HG02840 (cell line): ENCODE results near the gene SLC25A4.
"Not testable (repeated sequence)": the region's sequence is repeated elsewhere in the genome, so short reads cannot be mapped to it uniquely, and the experiment has no call there.

Experiments
- ATAC-seq: cut with Tn5 transposase; IDR thresholded peaks from one replicate; pipeline ENCODE4 v1.9.1; 2021; ENCODE audit warnings: mild to moderate bottlenecking, moderate library complexity, moderate number of reproducible peaks; ENCODE audit not compliant: unreplicated experiment, low FRiP score

SLC25A4 gene

GRCh38 chr4:185142912-185143600, at the start of gene SLC25A4:
SLC25A4 (plus strand) TSS chr4:185143266; CDS start chr4:185143373, 107 bp downstream.
- peak; percentile 94 for ATAC-seq

- no peak for ATAC-seq
Measured at GRCh38 chr4:185093603-185094002, 49.5 kb upstream of the SLC25A4 start.

GRCh38 chr4:185096032-185096653, 46.9 kb upstream of the SLC25A4 start:
- ATAC-seq: no peak

- no peak for ATAC-seq
Measured at GRCh38 chr4:185098474-185098873, 44.6 kb upstream of the SLC25A4 start.

- ATAC-seq: no peak
Measured at GRCh38 chr4:185099024-185099682, 43.9 kb upstream of the SLC25A4 start.

GRCh38 chr4:185099940-185100339, 43.1 kb upstream of the SLC25A4 start:
- ATAC-seq: no peak

GRCh38 chr4:185100423-185100822, 42.6 kb upstream of the SLC25A4 start:
- ATAC-seq: no peak

GRCh38 chr4:185101354-185101890, 41.6 kb upstream of the SLC25A4 start:
- no peak for ATAC-seq

GRCh38 chr4:185104733-185105132, 38.3 kb upstream of the SLC25A4 start:
- no peak for ATAC-seq

GRCh38 chr4:185106353-185106752, 36.7 kb upstream of the SLC25A4 start:
- ATAC-seq: no peak

- ATAC-seq: not testable (repeated sequence)
Measured at GRCh38 chr4:185107574-185107973, 35.5 kb upstream of the SLC25A4 start.

- no peak for ATAC-seq
Measured at GRCh38 chr4:185108185-185108584, 34.9 kb upstream of the SLC25A4 start.

GRCh38 chr4:185108669-185109068, 34.4 kb upstream of the SLC25A4 start:
- ATAC-seq: no peak

- no peak for ATAC-seq
Measured at GRCh38 chr4:185109736-185110135, 33.3 kb upstream of the SLC25A4 start.

GRCh38 chr4:185110375-185110823, 32.7 kb upstream of the SLC25A4 start:
- no peak for ATAC-seq

- no peak for ATAC-seq
Measured at GRCh38 chr4:185112104-185112503, 31.0 kb upstream of the SLC25A4 start.

- ATAC-seq: no peak
Measured at GRCh38 chr4:185113340-185113739, 29.7 kb upstream of the SLC25A4 start.

- no peak for ATAC-seq
Measured at GRCh38 chr4:185115827-185116232, 27.2 kb upstream of the SLC25A4 start.

GRCh38 chr4:185117300-185117934, 25.6 kb upstream of the SLC25A4 start:
- no peak for ATAC-seq

GRCh38 chr4:185118876-185119275, 24.2 kb upstream of the SLC25A4 start:
- ATAC-seq: no peak

- ATAC-seq: not testable (repeated sequence)
Measured at GRCh38 chr4:185119467-185119866, 23.6 kb upstream of the SLC25A4 start.
